ENCODE results near the gene POC1A. TPM values are rescaled to one million over a fixed set of nuclear protein-coding genes. Genes with fewer than 3 reads are reported as not detected.

POC1A gene
- total and polyA plus RNA-seq, 9 of the 15 experiments (the other 6 are each of a cell fraction or from before 2014, with no cell fraction given): 7.2 to 17.5 (median 12.1) TPM

- H3K27me3 ChIP-seq (ENCODE audit: control insufficient read depth in 2 of 2, insufficient read depth in 2 of 2, low read length in 2 of 2): no peaks in the 10 kb centered on the region
- H3K4me1 ChIP-seq (replicated peaks in 1 of 2; ENCODE audit: control insufficient read depth in 2 of 2, insufficient read depth in 2 of 2, low read length in 2 of 2): no peaks in the 10 kb centered on the region; a peak in 2 of 5 replicates
- H3K9me3 ChIP-seq (replicated peaks; ENCODE audit: control insufficient read depth, insufficient read depth, low read depth, low read length): no peaks in the 10 kb centered on the region
- FAIRE-seq: no peak
- no TSS peak for BruUV-seq (replicated peaks)
- no peak overlapping the region for H3K9ac ChIP-seq (ENCODE audit: insufficient read depth in 1 of 2, low read depth in 2 of 2, low read length in 2 of 2)
- H3K9me1 ChIP-seq (ENCODE audit: control insufficient read depth, insufficient read depth, low read length): no peaks in the 10 kb centered on the region
- WGBS (ENCODE audit: insufficient coverage, low coverage, missing lambda C conversion rate): 85% methylated on average over 4 of the region's 4 CpGs
- ChIA-PET CTCF (ENCODE audit: low intra/inter-chr PET ratio) (no interaction called here), POLR2A (no interaction called here)
- H3K4me2 ChIP-seq (ENCODE audit: insufficient read depth, low read length): no peak overlapping the region
- no peak overlapping the region for H2AFZ ChIP-seq (ENCODE audit: low read depth, low read length)
- H3K4me3 ChIP-seq: no peak overlapping the region
- DNase-seq (ENCODE audit: extremely low read depth in 1 of 4, low spot score in 3 of 4): no peak
- in situ Hi-C loops (cut with MboI) (no loop called here), intact Hi-C loops (cut with micrococcal nuclease) (no loop called here)
- H3K79me2 ChIP-seq (ENCODE audit: control insufficient read depth, insufficient read depth, low read length): no peaks in the 10 kb centered on the region
- H3K36me3 ChIP-seq (ENCODE audit: control insufficient read depth, insufficient read depth, low read length): peaks cover 11% of the 10 kb centered on the region; the same call in 2 of the 3 replicates
- H4K20me1 ChIP-seq (replicated peaks; ENCODE audit: control insufficient read depth, insufficient read depth, low read length): no peaks in the 10 kb centered on the region
- ATAC-seq: no peak
- no peak overlapping the region for H3K27ac ChIP-seq (ENCODE audit: extremely low read depth, low read depth, low read length)
- TF ChIP-seq, protein P1, sequence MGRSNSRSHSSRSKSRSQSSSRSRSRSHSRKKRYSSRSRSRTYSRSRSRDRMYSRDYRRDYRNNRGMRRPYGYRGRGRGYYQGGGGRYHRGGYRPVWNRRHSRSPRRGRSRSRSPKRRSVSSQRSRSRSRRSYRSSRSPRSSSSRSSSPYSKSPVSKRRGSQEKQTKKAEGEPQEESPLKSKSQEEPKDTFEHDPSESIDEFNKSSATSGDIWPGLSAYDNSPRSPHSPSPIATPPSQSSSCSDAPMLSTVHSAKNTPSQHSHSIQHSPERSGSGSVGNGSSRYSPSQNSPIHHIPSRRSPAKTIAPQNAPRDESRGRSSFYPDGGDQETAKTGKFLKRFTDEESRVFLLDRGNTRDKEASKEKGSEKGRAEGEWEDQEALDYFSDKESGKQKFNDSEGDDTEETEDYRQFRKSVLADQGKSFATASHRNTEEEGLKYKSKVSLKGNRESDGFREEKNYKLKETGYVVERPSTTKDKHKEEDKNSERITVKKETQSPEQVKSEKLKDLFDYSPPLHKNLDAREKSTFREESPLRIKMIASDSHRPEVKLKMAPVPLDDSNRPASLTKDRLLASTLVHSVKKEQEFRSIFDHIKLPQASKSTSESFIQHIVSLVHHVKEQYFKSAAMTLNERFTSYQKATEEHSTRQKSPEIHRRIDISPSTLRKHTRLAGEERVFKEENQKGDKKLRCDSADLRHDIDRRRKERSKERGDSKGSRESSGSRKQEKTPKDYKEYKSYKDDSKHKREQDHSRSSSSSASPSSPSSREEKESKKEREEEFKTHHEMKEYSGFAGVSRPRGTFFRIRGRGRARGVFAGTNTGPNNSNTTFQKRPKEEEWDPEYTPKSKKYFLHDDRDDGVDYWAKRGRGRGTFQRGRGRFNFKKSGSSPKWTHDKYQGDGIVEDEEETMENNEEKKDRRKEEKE (IDR thresholded peaks at IDR 0.05; ENCODE audit: borderline replicate concordance in 1 of 2, control insufficient read depth in 1 of 2, low read depth in 2 of 2, low read length in 1 of 2): no peak
- TF ChIP-seq TFE3 (CRISPR knock-in tag; IDR thresholded peaks at IDR 0.05) (no peak), GABPA (tag; conservative IDR thresholded peaks at IDR 0.05; ENCODE audit: low read depth) (no peak)
- TF ChIP-seq, protein P2, sequence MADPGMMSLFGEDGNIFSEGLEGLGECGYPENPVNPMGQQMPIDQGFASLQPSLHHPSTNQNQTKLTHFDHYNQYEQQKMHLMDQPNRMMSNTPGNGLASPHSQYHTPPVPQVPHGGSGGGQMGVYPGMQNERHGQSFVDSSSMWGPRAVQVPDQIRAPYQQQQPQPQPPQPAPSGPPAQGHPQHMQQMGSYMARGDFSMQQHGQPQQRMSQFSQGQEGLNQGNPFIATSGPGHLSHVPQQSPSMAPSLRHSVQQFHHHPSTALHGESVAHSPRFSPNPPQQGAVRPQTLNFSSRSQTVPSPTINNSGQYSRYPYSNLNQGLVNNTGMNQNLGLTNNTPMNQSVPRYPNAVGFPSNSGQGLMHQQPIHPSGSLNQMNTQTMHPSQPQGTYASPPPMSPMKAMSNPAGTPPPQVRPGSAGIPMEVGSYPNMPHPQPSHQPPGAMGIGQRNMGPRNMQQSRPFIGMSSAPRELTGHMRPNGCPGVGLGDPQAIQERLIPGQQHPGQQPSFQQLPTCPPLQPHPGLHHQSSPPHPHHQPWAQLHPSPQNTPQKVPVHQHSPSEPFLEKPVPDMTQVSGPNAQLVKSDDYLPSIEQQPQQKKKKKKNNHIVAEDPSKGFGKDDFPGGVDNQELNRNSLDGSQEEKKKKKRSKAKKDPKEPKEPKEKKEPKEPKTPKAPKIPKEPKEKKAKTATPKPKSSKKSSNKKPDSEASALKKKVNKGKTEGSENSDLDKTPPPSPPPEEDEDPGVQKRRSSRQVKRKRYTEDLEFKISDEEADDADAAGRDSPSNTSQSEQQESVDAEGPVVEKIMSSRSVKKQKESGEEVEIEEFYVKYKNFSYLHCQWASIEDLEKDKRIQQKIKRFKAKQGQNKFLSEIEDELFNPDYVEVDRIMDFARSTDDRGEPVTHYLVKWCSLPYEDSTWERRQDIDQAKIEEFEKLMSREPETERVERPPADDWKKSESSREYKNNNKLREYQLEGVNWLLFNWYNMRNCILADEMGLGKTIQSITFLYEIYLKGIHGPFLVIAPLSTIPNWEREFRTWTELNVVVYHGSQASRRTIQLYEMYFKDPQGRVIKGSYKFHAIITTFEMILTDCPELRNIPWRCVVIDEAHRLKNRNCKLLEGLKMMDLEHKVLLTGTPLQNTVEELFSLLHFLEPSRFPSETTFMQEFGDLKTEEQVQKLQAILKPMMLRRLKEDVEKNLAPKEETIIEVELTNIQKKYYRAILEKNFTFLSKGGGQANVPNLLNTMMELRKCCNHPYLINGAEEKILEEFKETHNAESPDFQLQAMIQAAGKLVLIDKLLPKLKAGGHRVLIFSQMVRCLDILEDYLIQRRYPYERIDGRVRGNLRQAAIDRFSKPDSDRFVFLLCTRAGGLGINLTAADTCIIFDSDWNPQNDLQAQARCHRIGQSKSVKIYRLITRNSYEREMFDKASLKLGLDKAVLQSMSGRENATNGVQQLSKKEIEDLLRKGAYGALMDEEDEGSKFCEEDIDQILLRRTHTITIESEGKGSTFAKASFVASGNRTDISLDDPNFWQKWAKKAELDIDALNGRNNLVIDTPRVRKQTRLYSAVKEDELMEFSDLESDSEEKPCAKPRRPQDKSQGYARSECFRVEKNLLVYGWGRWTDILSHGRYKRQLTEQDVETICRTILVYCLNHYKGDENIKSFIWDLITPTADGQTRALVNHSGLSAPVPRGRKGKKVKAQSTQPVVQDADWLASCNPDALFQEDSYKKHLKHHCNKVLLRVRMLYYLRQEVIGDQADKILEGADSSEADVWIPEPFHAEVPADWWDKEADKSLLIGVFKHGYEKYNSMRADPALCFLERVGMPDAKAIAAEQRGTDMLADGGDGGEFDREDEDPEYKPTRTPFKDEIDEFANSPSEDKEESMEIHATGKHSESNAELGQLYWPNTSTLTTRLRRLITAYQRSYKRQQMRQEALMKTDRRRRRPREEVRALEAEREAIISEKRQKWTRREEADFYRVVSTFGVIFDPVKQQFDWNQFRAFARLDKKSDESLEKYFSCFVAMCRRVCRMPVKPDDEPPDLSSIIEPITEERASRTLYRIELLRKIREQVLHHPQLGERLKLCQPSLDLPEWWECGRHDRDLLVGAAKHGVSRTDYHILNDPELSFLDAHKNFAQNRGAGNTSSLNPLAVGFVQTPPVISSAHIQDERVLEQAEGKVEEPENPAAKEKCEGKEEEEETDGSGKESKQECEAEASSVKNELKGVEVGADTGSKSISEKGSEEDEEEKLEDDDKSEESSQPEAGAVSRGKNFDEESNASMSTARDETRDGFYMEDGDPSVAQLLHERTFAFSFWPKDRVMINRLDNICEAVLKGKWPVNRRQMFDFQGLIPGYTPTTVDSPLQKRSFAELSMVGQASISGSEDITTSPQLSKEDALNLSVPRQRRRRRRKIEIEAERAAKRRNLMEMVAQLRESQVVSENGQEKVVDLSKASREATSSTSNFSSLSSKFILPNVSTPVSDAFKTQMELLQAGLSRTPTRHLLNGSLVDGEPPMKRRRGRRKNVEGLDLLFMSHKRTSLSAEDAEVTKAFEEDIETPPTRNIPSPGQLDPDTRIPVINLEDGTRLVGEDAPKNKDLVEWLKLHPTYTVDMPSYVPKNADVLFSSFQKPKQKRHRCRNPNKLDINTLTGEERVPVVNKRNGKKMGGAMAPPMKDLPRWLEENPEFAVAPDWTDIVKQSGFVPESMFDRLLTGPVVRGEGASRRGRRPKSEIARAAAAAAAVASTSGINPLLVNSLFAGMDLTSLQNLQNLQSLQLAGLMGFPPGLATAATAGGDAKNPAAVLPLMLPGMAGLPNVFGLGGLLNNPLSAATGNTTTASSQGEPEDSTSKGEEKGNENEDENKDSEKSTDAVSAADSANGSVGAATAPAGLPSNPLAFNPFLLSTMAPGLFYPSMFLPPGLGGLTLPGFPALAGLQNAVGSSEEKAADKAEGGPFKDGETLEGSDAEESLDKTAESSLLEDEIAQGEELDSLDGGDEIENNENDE (IDR thresholded peaks at IDR 0.05; ENCODE audit: low read depth, low read length): no peak
These were observed 51.3 kb downstream of the POC1A start for GRCh38 chr3:52102934-52103333.

All from K562 (cell line).